Esophagus muscularis mucosa (tissue), 4 donors: ENCODE measurements around the gene TNFSF12. TPM values are rescaled to one million over a fixed set of nuclear protein-coding genes. Genes with fewer than 3 reads are reported as not detected.

Source experiments
- DNase-seq: peaks from one replicate; pipeline ENCODE4 v3.0.0-alpha.2; 2017; ENCODE audit errors: extremely low spot score
- H3K27ac ChIP-seq, 4 donors: fragments of 200-600 bp; sonication (generic); replicated peaks in 1 of 4; 1 replicate in 3 of 4; 2 replicates in 1 of 4; pipeline ENCODE4 v1.5.1; 2016 to 2019; ENCODE audit warnings: mild to moderate bottlenecking in 1 of 4
- H3K27me3 ChIP-seq, 4 donors: fragments of 200-600 bp; sonication (generic); one replicate each; pipeline versions ENCODE4 v1.5.1 to v1.6.0; 2016 to 2019
- H3K36me3 ChIP-seq, 4 donors: fragments of 200-600 bp; sonication (generic); one replicate each; pipeline ENCODE4 v1.5.1; 2016 to 2019
- H3K4me1 ChIP-seq, 4 donors: fragments of 200-600 bp; sonication (generic); one replicate each; pipeline ENCODE4 v1.5.1; 2016 to 2019
- H3K4me3 ChIP-seq, 4 donors: fragments of 200-600 bp; sonication (generic); 1 replicate in 2 of 4; 2 replicates in 2 of 4; pipeline ENCODE4 v1.5.1; 2016 to 2019; ENCODE audit warnings: mild to moderate bottlenecking in 4 of 4, moderate library complexity in 1 of 4
- H3K9me3 ChIP-seq, 4 donors: fragments of 200-600 bp; sonication (generic); 1 replicate in 3 of 4; 2 replicates in 1 of 4; pipeline ENCODE4 v1.5.1; 2016 to 2019
- CTCF ChIP-seq, 3 experiments: fragments of 200-600 bp in 2 of 3; fragments of 450-650 bp in 1 of 3; sonication (generic) in 2 of 3; IDR thresholded peaks; one replicate each; pipeline ENCODE4 v1.5.1; 2017 to 2019; ENCODE audit warnings: antibody characterized with exemption in 3 of 3, mild to moderate bottlenecking in 2 of 3, moderate library complexity in 1 of 3
- EP300 ChIP-seq: sonication (generic); formaldehyde crosslinking; IDR thresholded peaks from one replicate; pipeline ENCODE4 v1.6.1; 2017; ENCODE audit warnings: antibody characterized with exemption
- POLR2A ChIP-seq: fragments of 450-650 bp; IDR thresholded peaks from one replicate; pipeline ENCODE4 v1.6.1; 2017; ENCODE audit warnings: antibody characterized with exemption, moderate library complexity, mild to moderate bottlenecking, low read depth
- POLR2AphosphoS5 ChIP-seq, 2 donors: sonication (generic); formaldehyde crosslinking; IDR thresholded peaks; one replicate each; pipeline ENCODE4 v1.6.1; 2017; ENCODE audit warnings: antibody characterized with exemption in 2 of 2
- WGBS: methylation state at CpG from one replicate; pipeline ENCODE4 v1.1.5; 2018; 5-methylcytosine and 5-hydroxymethylcytosine counted together
- intact Hi-C: fragments of 100-400 bp; cut with DNase I; formaldehyde crosslinking; loops from one replicate; pipeline ENCODE4 v1.15.1; 2023
- total RNA-seq, 4 donors: library from RNA; depleted of rRNA; stranded (reverse); fragments of >200 nt; gene quantifications; one replicate each; pipeline versions ENCODE4 v1.1.0 to v1.2.1, GENCODE V29; 2016

The TNFSF12 gene
- total RNA-seq, 4 donors from 2014 or later, result 102 to 136 (median 122) TPM

GRCh38 chr17:7512105-7512504, 36.8 kb upstream of the TNFSF12 start:
- Histone ChIP-seq H3K9me3 (no peaks in the 10 kb centered on the region), H3K4me1 (peaks cover 0 to 6% (median 0%) of the 10 kb centered on the region in 4 donors), H3K4me3 (no peak overlapping the region), H3K27ac (no peak overlapping the region), H3K36me3 (peaks cover 52 to 80% (median 72%) of the 10 kb centered on the region in 4 donors), H3K27me3 (no peaks in the 10 kb centered on the region)
- WGBS, result 90% methylated on average over 14 of the region's 15 CpGs
- DNase-seq, result no peak
- intact Hi-C loops, result no loop called here
- TF ChIP-seq CTCF (IDR thresholded peaks at IDR 0.05) (no peak), EP300 (no peak), POLR2A (no peak), POLR2AphosphoS5 (IDR thresholded peaks at IDR 0.05) (no peak)

DNA sequence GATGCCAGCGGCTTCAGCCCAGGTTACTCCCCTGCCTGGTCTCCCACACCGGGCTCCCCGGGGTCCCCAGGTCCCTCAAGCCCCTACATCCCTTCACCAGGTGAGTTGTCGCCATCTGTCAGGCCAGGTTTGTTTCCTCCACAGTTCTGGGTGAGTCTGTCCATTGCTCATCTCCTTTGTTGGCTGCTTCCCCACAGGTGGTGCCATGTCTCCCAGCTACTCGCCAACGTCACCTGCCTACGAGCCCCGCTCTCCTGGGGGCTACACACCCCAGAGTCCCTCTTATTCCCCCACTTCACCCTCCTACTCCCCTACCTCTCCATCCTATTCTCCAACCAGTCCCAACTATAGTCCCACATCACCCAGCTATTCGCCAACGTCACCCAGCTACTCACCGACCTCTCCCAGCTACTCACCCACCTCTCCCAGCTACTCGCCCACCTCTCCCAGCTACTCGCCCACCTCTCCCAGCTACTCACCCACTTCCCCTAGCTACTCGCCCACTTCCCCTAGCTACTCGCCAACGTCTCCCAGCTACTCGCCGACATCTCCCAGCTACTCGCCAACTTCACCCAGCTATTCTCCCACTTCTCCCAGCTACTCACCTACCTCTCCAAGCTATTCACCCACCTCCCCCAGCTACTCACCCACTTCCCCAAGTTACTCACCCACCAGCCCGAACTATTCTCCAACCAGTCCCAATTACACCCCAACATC, 35.9 kb upstream of the TNFSF12 start:
- no peaks in the 10 kb centered on the region for H3K27me3 ChIP-seq
- H3K36me3 ChIP-seq, result peaks cover 52 to 72% (median 65%) of the 10 kb centered on the region in 4 donors
- 86% methylated on average over 20 of the region's 20 CpGs for WGBS
- no peak for DNase-seq
- intact Hi-C loops, result no loop called here
- no peak overlapping the region for H3K27ac ChIP-seq
- TF ChIP-seq POLR2AphosphoS5 (IDR thresholded peaks at IDR 0.05) (no peak), CTCF (IDR thresholded peaks at IDR 0.05) (no peak), EP300 (no peak), POLR2A (no peak)
- H3K9me3 ChIP-seq, result no peaks in the 10 kb centered on the region
- H3K4me3 ChIP-seq, result no peak overlapping the region
- peaks cover 0 to 6% (median 0%) of the 10 kb centered on the region in 4 donors for H3K4me1 ChIP-seq

- Histone ChIP-seq H3K36me3 (peaks cover 44 to 62% (median 55%) of the 10 kb centered on the region in 4 donors), H3K27me3 (no peaks in the 10 kb centered on the region), H3K27ac (no peak overlapping the region), H3K4me3 (no peak overlapping the region), H3K4me1 (peaks cover 0 to 6% (median 0%) of the 10 kb centered on the region in 4 donors), H3K9me3 (no peaks in the 10 kb centered on the region)
- 73% methylated on average over 17 of the region's 17 CpGs for WGBS
- intact Hi-C loops, result loop anchor here (2.0 kb wide), 2 partner anchors 45 to 75 kb away; partner anchors contain the start of gene TNFSF13
- no peak for TF ChIP-seq POLR2AphosphoS5 (IDR thresholded peaks at IDR 0.05)
- TF ChIP-seq CTCF (IDR thresholded peaks at IDR 0.05), result no peak
- TF ChIP-seq POLR2A, result no peak
- TF ChIP-seq EP300, result no peak
- DNase-seq, result no peak
These were observed 34.9 kb upstream of the TNFSF12 start for GRCh38 chr17:7513850-7514419.

GRCh38 chr17:7515911-7516610, 32.8 kb upstream of the TNFSF12 start:
- no peak overlapping the region for H3K27ac ChIP-seq
- 94% methylated on average over 13 of the region's 13 CpGs for WGBS
- no peaks in the 10 kb centered on the region for H3K9me3 ChIP-seq
- no peak overlapping the region for H3K4me3 ChIP-seq
- DNase-seq, result no peak
- peaks cover 30 to 41% (median 34%) of the 10 kb centered on the region in 4 donors for H3K36me3 ChIP-seq
- H3K27me3 ChIP-seq, result no peaks in the 10 kb centered on the region
- H3K4me1 ChIP-seq, result peaks cover 0 to 6% (median 0%) of the 10 kb centered on the region in 4 donors
- TF ChIP-seq CTCF (IDR thresholded peaks at IDR 0.05), result no peak
- TF ChIP-seq POLR2AphosphoS5 (IDR thresholded peaks at IDR 0.05), result no peak
- no peak for TF ChIP-seq POLR2A
- intact Hi-C loops, result loop anchor here (2.0 kb wide), 2 partner anchors 43 to 73 kb away; partner anchors contain the start of gene TNFSF13
